ENCODE data around the gene SOST.

The SOST gene

GRCh38 chr17:43728081-43728480 lies 30.5 kb downstream of the SOST start:
- Histone ChIP-seq H3K4me1 (ENCODE audit: low read depth, poor library complexity, severe bottlenecking) (no peaks in the 10 kb centered on the region), H3K79me2 (ENCODE audit: insufficient read depth, low read depth) (no peaks in the 10 kb centered on the region), H3K36me3 (ENCODE audit: insufficient read depth) (no peaks in the 10 kb centered on the region), H2AFZ (ENCODE audit: low read depth) (no peak overlapping the region), H4K20me1 (ENCODE audit: insufficient read depth) (no peaks in the 10 kb centered on the region), H3K4me3 (IDR thresholded peaks at IDR 0.05; ENCODE audit: insufficient read depth, low read depth, low read length) (no peak overlapping the region), H3K4me2 (no peak overlapping the region), H3K9ac (no peak overlapping the region), H3K27ac (no peak overlapping the region), H3K27me3 (ENCODE audit: insufficient read depth, low read depth) (no peaks in the 10 kb centered on the region)
- no peak for TF ChIP-seq CTCF (conservative IDR thresholded peaks at IDR 0.05; ENCODE audit: low read depth, low read length)

- Histone ChIP-seq H3K79me2 (ENCODE audit: insufficient read depth, low read depth) (no peaks in the 10 kb centered on the region), H3K27me3 (ENCODE audit: insufficient read depth, low read depth) (peaks cover 15% of the 10 kb centered on the region; the same call in 1 of the 2 replicates), H4K20me1 (ENCODE audit: insufficient read depth) (no peaks in the 10 kb centered on the region), H3K4me3 (IDR thresholded peaks at IDR 0.05; ENCODE audit: insufficient read depth, low read depth, low read length) (no peak overlapping the region), H3K4me1 (ENCODE audit: low read depth, poor library complexity, severe bottlenecking) (peaks cover 18% of the 10 kb centered on the region), H3K9ac (no peak overlapping the region), H3K4me2 (no peak overlapping the region), H2AFZ (ENCODE audit: low read depth) (no peak overlapping the region), H3K27ac (no peak overlapping the region), H3K36me3 (ENCODE audit: insufficient read depth) (no peaks in the 10 kb centered on the region)
- no peak for TF ChIP-seq CTCF (conservative IDR thresholded peaks at IDR 0.05; ENCODE audit: low read depth, low read length)
These were observed 34.8 kb downstream of the SOST start for GRCh38 chr17:43723697-43724359.

GRCh38 chr17:43722870-43723665 lies 35.5 kb downstream of the SOST start:
- Histone ChIP-seq H4K20me1 (ENCODE audit: insufficient read depth) (no peaks in the 10 kb centered on the region), H2AFZ (ENCODE audit: low read depth) (no peak overlapping the region), H3K27ac (no peak overlapping the region), H3K4me3 (IDR thresholded peaks at IDR 0.05; ENCODE audit: insufficient read depth, low read depth, low read length) (no peak overlapping the region), H3K4me2 (no peak overlapping the region), H3K36me3 (ENCODE audit: insufficient read depth) (no peaks in the 10 kb centered on the region), H3K4me1 (ENCODE audit: low read depth, poor library complexity, severe bottlenecking) (peaks cover 18% of the 10 kb centered on the region), H3K9ac (no peak overlapping the region), H3K27me3 (ENCODE audit: insufficient read depth, low read depth) (peaks cover 22% of the 10 kb centered on the region; the same call in 1 of the 2 replicates), H3K79me2 (ENCODE audit: insufficient read depth, low read depth) (no peaks in the 10 kb centered on the region)
- no peak for TF ChIP-seq CTCF (conservative IDR thresholded peaks at IDR 0.05; ENCODE audit: low read depth, low read length)

- no peak overlapping the region for H3K27ac ChIP-seq
- H4K20me1 ChIP-seq (ENCODE audit: insufficient read depth): no peaks in the 10 kb centered on the region
- peaks cover 31% of the 10 kb centered on the region; the same call in 1 of the 2 replicates for H3K27me3 ChIP-seq (ENCODE audit: insufficient read depth, low read depth)
- H3K4me3 ChIP-seq (IDR thresholded peaks at IDR 0.05; ENCODE audit: insufficient read depth, low read depth, low read length): no peak overlapping the region
- H3K4me1 ChIP-seq (ENCODE audit: low read depth, poor library complexity, severe bottlenecking): peaks cover 18% of the 10 kb centered on the region
- no peak overlapping the region for H3K4me2 ChIP-seq
- H3K36me3 ChIP-seq (ENCODE audit: insufficient read depth): no peaks in the 10 kb centered on the region
- TF ChIP-seq CTCF (conservative IDR thresholded peaks at IDR 0.05; ENCODE audit: low read depth, low read length): no peak
- no peaks in the 10 kb centered on the region for H3K79me2 ChIP-seq (ENCODE audit: insufficient read depth, low read depth)
- H3K9ac ChIP-seq: no peak overlapping the region
- no peak overlapping the region for H2AFZ ChIP-seq (ENCODE audit: low read depth)
These were observed 36.3 kb downstream of the SOST start for GRCh38 chr17:43722269-43722619.

All from KMS-11 (cell line).